IgD-negative memory B cell (primary cell): ENCODE measurements around the gene NAV2. TPM values are rescaled to one million over a fixed set of nuclear protein-coding genes. Genes with fewer than 3 reads are reported as not detected.

ENCODE experiments used
- H3K27ac Mint-ChIP-seq, 3 donors: one replicate each; pipeline ENCODE4 v1.8.0; 2020 to 2022; ENCODE audit warnings: mild to moderate bottlenecking in 3 of 3, mixed read lengths in 3 of 3, moderate library complexity in 1 of 3
- H3K27me3 Mint-ChIP-seq: one replicate; pipeline ENCODE4 v1.8.0; 2021; ENCODE audit warnings: mixed read lengths
- H3K36me3 Mint-ChIP-seq: one replicate; pipeline ENCODE4 v1.8.0; 2020; ENCODE audit warnings: mild to moderate bottlenecking, mixed read lengths
- H3K4me1 Mint-ChIP-seq, 3 donors: one replicate each; pipeline ENCODE4 v1.8.0; 2020 to 2022; ENCODE audit warnings: mixed read lengths in 3 of 3, mild to moderate bottlenecking in 1 of 3
- H3K4me3 Mint-ChIP-seq, 4 donors: one replicate each; pipeline ENCODE4 v1.8.0; 2020 to 2022; ENCODE audit warnings: mild to moderate bottlenecking in 4 of 4, mixed read lengths in 4 of 4, moderate library complexity in 3 of 4
- H3K9me3 Mint-ChIP-seq, 3 donors: one replicate each; pipeline ENCODE4 v1.8.0; 2020 to 2021; ENCODE audit warnings: mixed read lengths in 3 of 3, mild to moderate bottlenecking in 1 of 3
- polyA plus RNA-seq: library from polyadenylated mRNA; unstranded; fragments of 300-500 nt; fragmentation: Illumina TruSeq; gene quantifications from one replicate; pipeline ENCODE4 v1.2.3, GENCODE V29; 2021

The NAV2 gene
- polyA plus RNA-seq, 1 donor from 2014 or later = 0.19 TPM

- Mint-ChIP-seq H3K36me3 (peaks cover 1% of the 10 kb centered on the region), H3K27ac (no peak overlapping the region), H3K9me3 (peaks cover 0 to 3% (median 0%) of the 10 kb centered on the region in 3 donors), H3K27me3 (no peaks in the 10 kb centered on the region), H3K4me1 (no peaks in the 10 kb centered on the region), H3K4me3 (no peak overlapping the region)
Measured at GRCh38 chr11:19838994-19839768, 126.5 kb downstream of the NAV2 start.

- H3K36me3 Mint-ChIP-seq = no peaks in the 10 kb centered on the region
- H3K4me1 Mint-ChIP-seq = no peaks in the 10 kb centered on the region
- H3K27ac Mint-ChIP-seq = no peak overlapping the region
- H3K4me3 Mint-ChIP-seq = no peak overlapping the region
- peaks cover 0 to 3% (median 0%) of the 10 kb centered on the region in 3 donors for H3K9me3 Mint-ChIP-seq
- no peaks in the 10 kb centered on the region for H3K27me3 Mint-ChIP-seq
Measured at GRCh38 chr11:19840961-19841360, 128.3 kb downstream of the NAV2 start.

GRCh38 chr11:19842505-19842904 is 129.9 kb downstream of the NAV2 start:
- Mint-ChIP-seq H3K27me3 (no peaks in the 10 kb centered on the region), H3K4me3 (no peak overlapping the region), H3K9me3 (no peaks in the 10 kb centered on the region), H3K4me1 (no peaks in the 10 kb centered on the region), H3K27ac (no peak overlapping the region), H3K36me3 (no peaks in the 10 kb centered on the region)

- Mint-ChIP-seq H3K4me3 (no peak overlapping the region), H3K27me3 (no peaks in the 10 kb centered on the region), H3K4me1 (no peaks in the 10 kb centered on the region), H3K36me3 (no peaks in the 10 kb centered on the region), H3K9me3 (no peaks in the 10 kb centered on the region), H3K27ac (no peak overlapping the region)
Measured at GRCh38 chr11:19843079-19843478, 130.4 kb downstream of the NAV2 start.

GRCh38 chr11:19844012-19844411 is 131.4 kb downstream of the NAV2 start:
- Mint-ChIP-seq H3K27ac (no peak overlapping the region), H3K9me3 (no peaks in the 10 kb centered on the region), H3K4me3 (no peak overlapping the region), H3K4me1 (no peaks in the 10 kb centered on the region), H3K36me3 (no peaks in the 10 kb centered on the region), H3K27me3 (no peaks in the 10 kb centered on the region)

GRCh38 chr11:19844806-19845205 is 132.2 kb downstream of the NAV2 start:
- H3K4me3 Mint-ChIP-seq = no peak overlapping the region
- H3K27me3 Mint-ChIP-seq = no peaks in the 10 kb centered on the region
- no peaks in the 10 kb centered on the region for H3K36me3 Mint-ChIP-seq
- no peaks in the 10 kb centered on the region for H3K9me3 Mint-ChIP-seq
- H3K27ac Mint-ChIP-seq = no peak overlapping the region
- no peaks in the 10 kb centered on the region for H3K4me1 Mint-ChIP-seq

- H3K27me3 Mint-ChIP-seq = no peaks in the 10 kb centered on the region
- H3K27ac Mint-ChIP-seq = no peak overlapping the region
- no peaks in the 10 kb centered on the region for H3K36me3 Mint-ChIP-seq
- no peaks in the 10 kb centered on the region for H3K9me3 Mint-ChIP-seq
- no peaks in the 10 kb centered on the region for H3K4me1 Mint-ChIP-seq
- H3K4me3 Mint-ChIP-seq = no peak overlapping the region
Measured at GRCh38 chr11:19845626-19846025, 133.0 kb downstream of the NAV2 start.

GRCh38 chr11:19846654-19847305 is 134.1 kb downstream of the NAV2 start:
- H3K36me3 Mint-ChIP-seq = no peaks in the 10 kb centered on the region
- H3K27ac Mint-ChIP-seq = no peak overlapping the region
- H3K27me3 Mint-ChIP-seq = peaks cover 2% of the 10 kb centered on the region
- H3K4me3 Mint-ChIP-seq = no peak overlapping the region
- no peaks in the 10 kb centered on the region for H3K4me1 Mint-ChIP-seq
- no peaks in the 10 kb centered on the region for H3K9me3 Mint-ChIP-seq

GRCh38 chr11:19848219-19848618 is 135.6 kb downstream of the NAV2 start:
- no peak overlapping the region for H3K27ac Mint-ChIP-seq
- H3K4me3 Mint-ChIP-seq = no peak overlapping the region
- H3K36me3 Mint-ChIP-seq = no peaks in the 10 kb centered on the region

GRCh38 chr11:19849107-19849789 is 136.6 kb downstream of the NAV2 start:
- H3K4me3 Mint-ChIP-seq = no peak overlapping the region
- H3K27me3 Mint-ChIP-seq = peaks cover 2% of the 10 kb centered on the region
- H3K4me1 Mint-ChIP-seq = no peaks in the 10 kb centered on the region
- H3K9me3 Mint-ChIP-seq = no peaks in the 10 kb centered on the region
- no peak overlapping the region for H3K27ac Mint-ChIP-seq
- no peaks in the 10 kb centered on the region for H3K36me3 Mint-ChIP-seq

More at GRCh38 chr11:19848219-19848618, 135.6 kb downstream of the NAV2 start:
- H3K27me3 Mint-ChIP-seq = peaks cover 2% of the 10 kb centered on the region
- H3K9me3 Mint-ChIP-seq = no peaks in the 10 kb centered on the region
- no peaks in the 10 kb centered on the region for H3K4me1 Mint-ChIP-seq

- H3K36me3 Mint-ChIP-seq = no peaks in the 10 kb centered on the region
- no peaks in the 10 kb centered on the region for H3K4me1 Mint-ChIP-seq
- no peaks in the 10 kb centered on the region for H3K9me3 Mint-ChIP-seq
- H3K27me3 Mint-ChIP-seq = peaks cover 4% of the 10 kb centered on the region
- H3K4me3 Mint-ChIP-seq = no peak overlapping the region
- H3K27ac Mint-ChIP-seq = no peak overlapping the region
Measured at GRCh38 chr11:19849947-19850593, 137.4 kb downstream of the NAV2 start.

- peaks cover 4% of the 10 kb centered on the region for H3K27me3 Mint-ChIP-seq
- H3K4me3 Mint-ChIP-seq = no peak overlapping the region
- no peak overlapping the region for H3K27ac Mint-ChIP-seq
- no peaks in the 10 kb centered on the region for H3K9me3 Mint-ChIP-seq
- H3K4me1 Mint-ChIP-seq = no peaks in the 10 kb centered on the region
- no peaks in the 10 kb centered on the region for H3K36me3 Mint-ChIP-seq
Measured at GRCh38 chr11:19852288-19852687, 139.7 kb downstream of the NAV2 start.

- H3K36me3 Mint-ChIP-seq = no peaks in the 10 kb centered on the region
- no peak overlapping the region for H3K27ac Mint-ChIP-seq
- no peak overlapping the region for H3K4me3 Mint-ChIP-seq
- H3K9me3 Mint-ChIP-seq = no peaks in the 10 kb centered on the region
- no peaks in the 10 kb centered on the region for H3K4me1 Mint-ChIP-seq
- peaks cover 4% of the 10 kb centered on the region for H3K27me3 Mint-ChIP-seq
Measured at GRCh38 chr11:19853016-19853415, 140.4 kb downstream of the NAV2 start.

GRCh38 chr11:19853920-19854319 is 141.3 kb downstream of the NAV2 start:
- Mint-ChIP-seq H3K27ac (no peak overlapping the region), H3K9me3 (no peaks in the 10 kb centered on the region), H3K4me1 (no peaks in the 10 kb centered on the region), H3K4me3 (no peak overlapping the region), H3K27me3 (peaks cover 4% of the 10 kb centered on the region), H3K36me3 (no peaks in the 10 kb centered on the region)

- H3K27me3 Mint-ChIP-seq = peaks cover 2% of the 10 kb centered on the region
- H3K4me1 Mint-ChIP-seq = no peaks in the 10 kb centered on the region
- H3K27ac Mint-ChIP-seq = no peak overlapping the region
- no peak overlapping the region for H3K4me3 Mint-ChIP-seq
- H3K36me3 Mint-ChIP-seq = no peaks in the 10 kb centered on the region
- H3K9me3 Mint-ChIP-seq = no peaks in the 10 kb centered on the region
Measured at GRCh38 chr11:19861171-19861570, 148.5 kb downstream of the NAV2 start.
